ENCODE measurements around the gene SPECC1L.

DNA sequence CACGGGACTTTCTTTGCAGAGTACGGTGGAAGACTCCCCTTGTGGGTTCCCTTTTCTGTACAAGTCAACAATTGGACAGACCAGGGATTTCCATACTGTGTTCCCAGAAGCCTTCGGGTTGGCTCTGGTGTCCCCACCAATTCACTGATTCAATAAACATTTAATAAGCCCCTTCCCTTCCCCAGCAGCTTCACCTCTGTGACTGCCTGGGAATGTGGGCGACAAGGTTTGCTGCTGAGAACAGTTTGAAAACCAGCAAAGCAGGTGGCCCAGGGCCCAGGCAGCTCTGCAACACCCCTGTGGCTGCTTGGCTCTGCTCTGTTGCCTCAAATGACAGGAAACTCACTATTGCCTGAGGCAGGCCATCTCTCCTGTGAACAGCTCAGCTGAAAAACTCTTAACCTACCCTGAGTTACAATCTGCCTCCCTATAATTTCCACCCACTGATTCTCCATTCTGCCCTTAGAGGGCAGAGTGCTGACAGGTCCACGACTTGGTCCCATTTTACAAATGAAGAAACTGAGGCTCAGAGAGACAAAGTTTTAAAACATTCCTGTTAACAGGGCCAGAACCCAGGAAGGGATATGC, 167.2 kb downstream of the SPECC1L start:
- TF ChIP-seq POLR2A (IDR thresholded peaks at IDR 0.05; ENCODE audit: low read depth, low read length) (no peak), TAF1 (IDR thresholded peaks at IDR 0.05; ENCODE audit: low read depth, low read length) (no peak), POLR2AphosphoS5 (IDR thresholded peaks at IDR 0.05; ENCODE audit: low read depth, low read length) (no peak), SPI1 (IDR thresholded peaks at IDR 0.05; ENCODE audit: low read depth, low read length) (peak; percentile 48)
